Ishikawa (cell line): ENCODE measurements around the gene RPRD1B.

Source experiments
- CEBPB ChIP-seq: IDR thresholded peaks from 2 replicates; pipeline ENCODE4 v1.6.1; 2012
- CREB1 ChIP-seq: IDR thresholded peaks from 2 replicates; pipeline ENCODE4 v1.6.1; 2012; ENCODE audit warnings: low read depth
- EP300 ChIP-seq: IDR thresholded peaks from 2 replicates; pipeline ENCODE4 v1.6.1; 2012; ENCODE audit warnings: borderline replicate concordance
- FOXM1 ChIP-seq: IDR thresholded peaks from 2 replicates; pipeline ENCODE4 v1.6.1; 2012; ENCODE audit warnings: low read depth, borderline replicate concordance
- MAX ChIP-seq: IDR thresholded peaks from 2 replicates; pipeline ENCODE4 v1.6.1; 2012
- NFIC ChIP-seq: IDR thresholded peaks from 2 replicates; pipeline ENCODE4 v1.6.1; 2012
- RAD21 ChIP-seq: IDR thresholded peaks from 2 replicates; pipeline ENCODE4 v1.6.1; 2012; ENCODE audit warnings: low read depth
- REST ChIP-seq: IDR thresholded peaks from 2 replicates; pipeline ENCODE4 v1.6.1; 2012; ENCODE audit warnings: low read depth, mild to moderate bottlenecking
- TAF1 ChIP-seq: IDR thresholded peaks from 2 replicates; pipeline ENCODE4 v1.6.1; 2012; ENCODE audit warnings: low read depth, mild to moderate bottlenecking
- USF1 ChIP-seq: IDR thresholded peaks from 2 replicates; pipeline ENCODE4 v1.6.1; 2012
- YY1 ChIP-seq: IDR thresholded peaks from 2 replicates; pipeline ENCODE4 v1.6.1; 2012; ENCODE audit warnings: low read depth
- ZBTB7A ChIP-seq: IDR thresholded peaks from 2 replicates; pipeline ENCODE4 v1.6.1; 2012; ENCODE audit warnings: low read depth

GRCh38 chr20:38011696-38012095 lies 21.9 kb upstream of the RPRD1B start:
- TF ChIP-seq REST (no peak), EP300 (no peak), CEBPB (no peak), TAF1 (no peak), MAX (no peak), YY1 (no peak), FOXM1 (no peak), NFIC (no peak), CREB1 (no peak), USF1 (no peak), RAD21 (no peak), ZBTB7A (no peak)
